ENCODE results near the gene FNIP2.

The FNIP2 gene

DNA sequence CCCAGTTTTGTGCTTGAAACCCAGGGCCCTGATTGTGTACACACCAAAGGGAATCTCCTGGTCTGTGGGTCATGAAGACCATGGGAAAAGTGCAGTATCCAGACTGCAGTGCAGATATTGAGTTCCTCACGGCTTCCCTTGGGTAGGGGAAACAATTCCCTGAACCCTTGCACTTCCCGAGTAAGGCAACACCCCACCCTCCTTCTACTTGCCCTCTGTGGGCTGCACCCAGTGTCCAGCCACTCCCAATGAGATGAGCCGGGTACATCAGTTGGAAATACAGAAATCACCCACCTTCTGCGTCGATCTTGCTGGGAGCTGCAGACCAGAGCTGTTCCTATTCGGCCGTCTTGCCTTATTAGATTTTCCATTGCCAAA, 134.2 kb downstream of the FNIP2 start:
- no peaks in the 10 kb centered on the region for H3K9me3 ChIP-seq (ENCODE audit: insufficient read depth, low read length, severe bottlenecking)
- no peak overlapping the region for H3K4me3 ChIP-seq (ENCODE audit: low read depth in 1 of 2, low read length in 2 of 2)
- no peaks in the 10 kb centered on the region for H3K79me2 ChIP-seq (ENCODE audit: insufficient read depth, low read length)
- ATAC-seq (ENCODE audit: insufficient read depth, low read depth) (no peak), DNase-seq (no peak)
- H3K9ac ChIP-seq (ENCODE audit: low read depth, low read length) = no peak overlapping the region
- H4K20me1 ChIP-seq (ENCODE audit: insufficient read depth, low read length) = no peaks in the 10 kb centered on the region
- peaks cover 4% of the 10 kb centered on the region for H3K27me3 ChIP-seq (ENCODE audit: insufficient read depth, low read length, poor library complexity)
- no peak overlapping the region for H3K27ac ChIP-seq (ENCODE audit: low read length)
- H3K4me1 ChIP-seq (ENCODE audit: insufficient read depth, low read length) = no peaks in the 10 kb centered on the region
- no peak overlapping the region for H2AFZ ChIP-seq (ENCODE audit: low read depth, low read length)
- TF ChIP-seq, protein P1, sequence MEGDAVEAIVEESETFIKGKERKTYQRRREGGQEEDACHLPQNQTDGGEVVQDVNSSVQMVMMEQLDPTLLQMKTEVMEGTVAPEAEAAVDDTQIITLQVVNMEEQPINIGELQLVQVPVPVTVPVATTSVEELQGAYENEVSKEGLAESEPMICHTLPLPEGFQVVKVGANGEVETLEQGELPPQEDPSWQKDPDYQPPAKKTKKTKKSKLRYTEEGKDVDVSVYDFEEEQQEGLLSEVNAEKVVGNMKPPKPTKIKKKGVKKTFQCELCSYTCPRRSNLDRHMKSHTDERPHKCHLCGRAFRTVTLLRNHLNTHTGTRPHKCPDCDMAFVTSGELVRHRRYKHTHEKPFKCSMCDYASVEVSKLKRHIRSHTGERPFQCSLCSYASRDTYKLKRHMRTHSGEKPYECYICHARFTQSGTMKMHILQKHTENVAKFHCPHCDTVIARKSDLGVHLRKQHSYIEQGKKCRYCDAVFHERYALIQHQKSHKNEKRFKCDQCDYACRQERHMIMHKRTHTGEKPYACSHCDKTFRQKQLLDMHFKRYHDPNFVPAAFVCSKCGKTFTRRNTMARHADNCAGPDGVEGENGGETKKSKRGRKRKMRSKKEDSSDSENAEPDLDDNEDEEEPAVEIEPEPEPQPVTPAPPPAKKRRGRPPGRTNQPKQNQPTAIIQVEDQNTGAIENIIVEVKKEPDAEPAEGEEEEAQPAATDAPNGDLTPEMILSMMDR (IDR thresholded peaks at IDR 0.05; ENCODE audit: borderline replicate concordance, extremely low read depth, low read length, poor library complexity, severe bottlenecking) = no peak
- TF ChIP-seq EZH2 (IDR thresholded peaks at IDR 0.05; ENCODE audit: borderline replicate concordance, low read depth, low read length, severe bottlenecking) = no peak
- no peaks in the 10 kb centered on the region for H3K36me3 ChIP-seq (ENCODE audit: insufficient read depth, low read length)
- no peak overlapping the region for H3K4me2 ChIP-seq (ENCODE audit: insufficient read depth, low read length)

- DNase-seq (no peak), ATAC-seq (ENCODE audit: insufficient read depth, low read depth) (no peak)
- H3K9me3 ChIP-seq (ENCODE audit: insufficient read depth, low read length, severe bottlenecking) = no peaks in the 10 kb centered on the region
- no peak overlapping the region for H3K4me3 ChIP-seq (ENCODE audit: low read depth in 1 of 2, low read length in 2 of 2)
- TF ChIP-seq, protein P1 (IDR thresholded peaks at IDR 0.05; ENCODE audit: borderline replicate concordance, extremely low read depth, low read length, poor library complexity, severe bottlenecking) = no peak
- TF ChIP-seq EZH2 (IDR thresholded peaks at IDR 0.05; ENCODE audit: borderline replicate concordance, low read depth, low read length, severe bottlenecking) = no peak
- H3K36me3 ChIP-seq (ENCODE audit: insufficient read depth, low read length) = no peaks in the 10 kb centered on the region
- no peaks in the 10 kb centered on the region for H4K20me1 ChIP-seq (ENCODE audit: insufficient read depth, low read length)
- H3K4me2 ChIP-seq (ENCODE audit: insufficient read depth, low read length) = no peak overlapping the region
- H2AFZ ChIP-seq (ENCODE audit: low read depth, low read length) = no peak overlapping the region
- H3K9ac ChIP-seq (ENCODE audit: low read depth, low read length) = no peak overlapping the region
- no peaks in the 10 kb centered on the region for H3K4me1 ChIP-seq (ENCODE audit: insufficient read depth, low read length)
- H3K27me3 ChIP-seq (ENCODE audit: insufficient read depth, low read length, poor library complexity) = peaks cover 4% of the 10 kb centered on the region
- no peaks in the 10 kb centered on the region for H3K79me2 ChIP-seq (ENCODE audit: insufficient read depth, low read length)
- H3K27ac ChIP-seq (ENCODE audit: low read length) = no peak overlapping the region
Measured at GRCh38 chr4:158903472-158904043, 134.7 kb downstream of the FNIP2 start.

DNA sequence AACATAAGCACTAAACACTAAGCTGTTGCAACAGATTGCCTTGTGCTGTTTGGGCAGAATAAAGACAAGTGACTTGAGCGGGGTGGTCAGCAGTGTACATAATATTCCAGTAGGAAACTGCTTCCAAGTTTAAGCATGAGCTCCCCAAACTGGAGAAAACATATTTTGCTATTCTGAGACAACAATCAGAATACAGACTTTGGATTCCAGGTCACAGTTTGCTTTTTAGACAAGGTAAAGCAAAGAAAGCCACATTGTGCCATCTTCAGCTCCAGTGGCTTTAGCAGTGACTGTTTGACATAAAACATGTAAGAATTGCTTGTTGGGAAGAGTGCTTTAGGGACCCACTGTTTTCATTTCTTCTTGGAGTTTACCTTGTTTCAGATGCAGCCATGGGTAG, 136.0 kb downstream of the FNIP2 start:
- no peak for TF ChIP-seq EZH2 (IDR thresholded peaks at IDR 0.05; ENCODE audit: borderline replicate concordance, low read depth, low read length, severe bottlenecking)
- TF ChIP-seq, protein P1 (IDR thresholded peaks at IDR 0.05; ENCODE audit: borderline replicate concordance, extremely low read depth, low read length, poor library complexity, severe bottlenecking) = no peak
- ATAC-seq (ENCODE audit: insufficient read depth, low read depth) (no peak), DNase-seq (no peak)
- Histone ChIP-seq H2AFZ (ENCODE audit: low read depth, low read length) (no peak overlapping the region), H3K79me2 (ENCODE audit: insufficient read depth, low read length) (no peaks in the 10 kb centered on the region), H4K20me1 (ENCODE audit: insufficient read depth, low read length) (no peaks in the 10 kb centered on the region), H3K9ac (ENCODE audit: low read depth, low read length) (no peak overlapping the region), H3K4me2 (ENCODE audit: insufficient read depth, low read length) (no peak overlapping the region), H3K9me3 (ENCODE audit: insufficient read depth, low read length, severe bottlenecking) (no peaks in the 10 kb centered on the region), H3K4me1 (ENCODE audit: insufficient read depth, low read length) (no peaks in the 10 kb centered on the region), H3K4me3 (ENCODE audit: low read depth in 1 of 2, low read length in 2 of 2) (no peak overlapping the region), H3K27ac (ENCODE audit: low read length) (no peak overlapping the region), H3K27me3 (ENCODE audit: insufficient read depth, low read length, poor library complexity) (peaks cover 4% of the 10 kb centered on the region), H3K36me3 (ENCODE audit: insufficient read depth, low read length) (no peaks in the 10 kb centered on the region)

GRCh38 chr4:158906073-158906472, 137.2 kb downstream of the FNIP2 start:
- TF ChIP-seq, protein P1 (IDR thresholded peaks at IDR 0.05; ENCODE audit: borderline replicate concordance, extremely low read depth, low read length, poor library complexity, severe bottlenecking) = no peak
- no peak for TF ChIP-seq EZH2 (IDR thresholded peaks at IDR 0.05; ENCODE audit: borderline replicate concordance, low read depth, low read length, severe bottlenecking)
- H3K9me3 ChIP-seq (ENCODE audit: insufficient read depth, low read length, severe bottlenecking) = no peaks in the 10 kb centered on the region
- no peaks in the 10 kb centered on the region for H4K20me1 ChIP-seq (ENCODE audit: insufficient read depth, low read length)
- H3K79me2 ChIP-seq (ENCODE audit: insufficient read depth, low read length) = no peaks in the 10 kb centered on the region
- H2AFZ ChIP-seq (ENCODE audit: low read depth, low read length) = no peak overlapping the region
- DNase-seq (no peak), ATAC-seq (ENCODE audit: insufficient read depth, low read depth) (no peak)
- peaks cover 4% of the 10 kb centered on the region for H3K27me3 ChIP-seq (ENCODE audit: insufficient read depth, low read length, poor library complexity)
- H3K4me1 ChIP-seq (ENCODE audit: insufficient read depth, low read length) = no peaks in the 10 kb centered on the region
- no peak overlapping the region for H3K4me2 ChIP-seq (ENCODE audit: insufficient read depth, low read length)
- no peak overlapping the region for H3K27ac ChIP-seq (ENCODE audit: low read length)
- H3K36me3 ChIP-seq (ENCODE audit: insufficient read depth, low read length) = no peaks in the 10 kb centered on the region
- no peak overlapping the region for H3K9ac ChIP-seq (ENCODE audit: low read depth, low read length)
- H3K4me3 ChIP-seq (ENCODE audit: low read depth in 1 of 2, low read length in 2 of 2) = no peak overlapping the region
